ENCODE results near the gene ATP2A3.

DNA sequence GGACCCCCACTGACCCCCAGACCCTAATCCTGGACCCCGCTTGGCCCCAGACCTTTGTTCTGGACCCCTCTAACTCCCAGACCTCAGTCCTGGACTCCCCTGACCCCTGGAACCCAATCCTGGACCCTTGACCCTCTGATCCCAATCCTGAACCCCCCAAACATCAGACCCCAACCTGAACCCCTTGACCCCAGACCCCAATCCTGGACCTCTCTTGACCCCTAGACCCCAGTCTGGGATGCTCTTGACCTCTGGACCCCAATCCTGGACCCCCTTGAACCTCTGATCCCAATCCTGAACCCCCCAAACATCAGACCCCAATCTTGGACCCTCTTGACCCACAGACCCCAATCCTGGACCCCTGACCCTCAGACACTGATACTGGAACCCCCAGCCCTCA lies 34.5 kb downstream of the ATP2A3 start:
- TF ChIP-seq CTCF (IDR thresholded peaks at IDR 0.05; ENCODE audit: poor library complexity) (no peak), EZH2 (IDR thresholded peaks at IDR 0.05; ENCODE audit: borderline replicate concordance) (no peak)

All from hepatocyte (in vitro differentiated cells).